Renal pelvis (tissue), 12 donors: ENCODE measurements around the gene PIGO. TPM values are rescaled to one million over a fixed set of nuclear protein-coding genes. Genes with fewer than 3 reads are reported as not detected.

ENCODE experiments used
- DNase-seq: peaks from one replicate; pipeline ENCODE4 v3.0.0-alpha.2; 2013
- long read RNA-seq, 16 experiments: transcript quantifications; one replicate each; lab custom pipeline, GENCODE V29; 2026
- polyA plus RNA-seq, 3 donors: library from polyadenylated mRNA; unstranded; fragments of 120-200 nt; gene quantifications; one replicate each; pipeline ENCODE4 v1.2.1, GENCODE V29; 2013; ENCODE audit not compliant: insufficient read length in 3 of 3

Gene PIGO
- 10 to 100 TPM; 33.0 to 44.2 (median 44.0) TPM for polyA plus RNA-seq
- long read RNA-seq, donor 1, partial matches to known transcripts, result 5 of 6 reads
- long read RNA-seq, donor 1, other reads (novel, unspliced or antisense), result 0 of 6 reads
- long read RNA-seq, donor 2, full-length matches to known transcripts, result 7 of 7 reads
- long read RNA-seq, donor 2, partial matches to known transcripts, result 0 of 7 reads
- long read RNA-seq, donor 2, other reads (novel, unspliced or antisense), result 0 of 7 reads
- long read RNA-seq, donor 3, full-length matches to known transcripts, result 3 of 9 reads
- long read RNA-seq, donor 3, partial matches to known transcripts, result 6 of 9 reads
- long read RNA-seq, donor 3, other reads (novel, unspliced or antisense), result 0 of 9 reads
- long read RNA-seq, donor 4, full-length matches to known transcripts, result 4 of 4 reads
- long read RNA-seq, donor 4, partial matches to known transcripts, result 0 of 4 reads
- long read RNA-seq, donor 4, other reads (novel, unspliced or antisense), result 0 of 4 reads
- long read RNA-seq, donor 5, full-length matches to known transcripts, result 4 of 4 reads
- long read RNA-seq, donor 5, partial matches to known transcripts, result 0 of 4 reads
- long read RNA-seq, donor 5, other reads (novel, unspliced or antisense), result 0 of 4 reads
- long read RNA-seq, donor 6, full-length matches to known transcripts, result 3 of 3 reads
- long read RNA-seq, donor 6, partial matches to known transcripts, result 0 of 3 reads
- long read RNA-seq, donor 6, other reads (novel, unspliced or antisense), result 0 of 3 reads
- long read RNA-seq, donor 7, full-length matches to known transcripts, result 5 of 11 reads
- long read RNA-seq, donor 7, partial matches to known transcripts, result 6 of 11 reads
- long read RNA-seq, donor 7, other reads (novel, unspliced or antisense), result 0 of 11 reads
- long read RNA-seq, donor 8, result 0 reads
- long read RNA-seq, donor 9, full-length matches to known transcripts, result 5 of 10 reads
- long read RNA-seq, donor 9, partial matches to known transcripts, result 5 of 10 reads
- long read RNA-seq, donor 9, other reads (novel, unspliced or antisense), result 0 of 10 reads
- long read RNA-seq, donor 10, full-length matches to known transcripts, result 6 of 6 reads
- long read RNA-seq, donor 10, partial matches to known transcripts, result 0 of 6 reads
- long read RNA-seq, donor 10, other reads (novel, unspliced or antisense), result 0 of 6 reads
- long read RNA-seq, donor 11, partial matches to known transcripts, result 0 of 1 reads
- long read RNA-seq, donor 11, other reads (novel, unspliced or antisense), result 0 of 1 reads
- long read RNA-seq, donor 12, full-length matches to known transcripts, result 3 of 18 reads
- long read RNA-seq, donor 12, partial matches to known transcripts, result 15 of 18 reads
- long read RNA-seq, donor 12, other reads (novel, unspliced or antisense), result 0 of 18 reads
- long read RNA-seq, donor 13, full-length matches to known transcripts, result 2 of 2 reads
- long read RNA-seq, donor 13, partial matches to known transcripts, result 0 of 2 reads
- long read RNA-seq, donor 13, other reads (novel, unspliced or antisense), result 0 of 2 reads
- long read RNA-seq, donor 14, result 0 reads
- long read RNA-seq, donor 15, full-length matches to known transcripts, result 7 of 14 reads
- long read RNA-seq, donor 15, partial matches to known transcripts, result 7 of 14 reads
- long read RNA-seq, donor 15, other reads (novel, unspliced or antisense), result 0 of 14 reads
- long read RNA-seq, donor 16, full-length matches to known transcripts, result 4 of 4 reads
- long read RNA-seq, donor 16, partial matches to known transcripts, result 0 of 4 reads
- long read RNA-seq, donor 16, other reads (novel, unspliced or antisense), result 0 of 4 reads

DNA sequence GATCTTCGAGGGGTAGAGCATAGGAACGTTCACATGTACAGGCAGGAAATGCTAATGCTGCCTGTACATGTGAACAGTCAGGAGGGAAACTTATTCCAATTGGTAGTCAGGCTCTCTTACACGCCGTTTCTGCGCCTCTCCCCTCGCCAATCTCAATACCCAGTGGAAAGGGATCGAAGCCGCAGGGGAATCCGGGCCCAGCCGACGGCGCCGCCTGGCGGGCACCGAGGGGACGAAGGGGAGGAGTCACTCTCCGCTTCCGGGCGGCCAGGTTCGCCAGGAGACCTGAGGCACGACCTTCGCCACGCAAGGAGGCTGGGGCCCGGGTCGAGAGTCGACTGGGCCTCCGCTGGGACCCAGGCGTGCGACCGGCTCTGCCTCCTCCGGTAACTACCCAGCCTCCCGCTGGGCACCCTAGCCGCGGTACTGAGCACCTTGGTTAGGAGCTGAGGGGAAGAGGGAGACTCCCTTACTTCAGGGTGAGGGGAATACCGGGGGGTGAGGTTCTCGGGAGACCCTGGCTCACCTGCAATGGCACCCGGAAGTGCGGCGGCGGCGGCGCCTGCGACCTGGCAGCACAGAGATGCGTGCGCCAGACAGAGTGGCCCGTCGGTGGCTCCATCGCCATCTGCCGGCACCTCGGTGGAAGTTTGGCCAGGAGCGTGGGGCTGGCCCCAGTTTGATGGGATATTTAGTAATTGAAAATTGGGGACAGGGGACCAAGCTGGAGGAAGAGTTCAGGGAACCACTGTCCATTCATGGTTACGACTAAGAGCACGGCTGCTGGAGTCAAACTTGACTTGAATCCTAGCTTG lies at the start of gene PIGO:
TSS of gene PIGO (minus strand) at position 557 of the 815 bp plus-strand sequence. CDS start 1,026 bp downstream, outside the sequence.
- DNase-seq, result peak; percentile 88

DNA sequence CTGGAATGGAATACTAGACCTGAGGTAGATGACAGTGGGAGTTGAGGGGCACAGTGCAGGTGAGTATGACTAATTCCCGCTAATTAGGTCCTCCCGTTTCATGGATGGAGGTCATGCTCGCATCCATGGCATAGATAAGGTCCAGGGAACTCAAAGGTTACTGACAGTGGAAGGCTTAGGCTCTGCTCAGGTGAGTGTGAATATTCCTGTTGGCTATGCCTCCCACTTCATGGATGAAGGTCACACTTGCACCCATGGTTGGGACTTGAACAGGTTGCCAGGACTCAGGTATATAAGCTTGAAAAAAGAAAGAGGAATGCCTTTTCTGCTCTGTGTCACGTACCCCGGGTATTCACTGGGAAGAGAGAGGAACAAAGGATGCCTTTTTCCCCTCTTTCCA lies 45.6 kb upstream of the PIGO start:
- DNase-seq, result no peak

DNA sequence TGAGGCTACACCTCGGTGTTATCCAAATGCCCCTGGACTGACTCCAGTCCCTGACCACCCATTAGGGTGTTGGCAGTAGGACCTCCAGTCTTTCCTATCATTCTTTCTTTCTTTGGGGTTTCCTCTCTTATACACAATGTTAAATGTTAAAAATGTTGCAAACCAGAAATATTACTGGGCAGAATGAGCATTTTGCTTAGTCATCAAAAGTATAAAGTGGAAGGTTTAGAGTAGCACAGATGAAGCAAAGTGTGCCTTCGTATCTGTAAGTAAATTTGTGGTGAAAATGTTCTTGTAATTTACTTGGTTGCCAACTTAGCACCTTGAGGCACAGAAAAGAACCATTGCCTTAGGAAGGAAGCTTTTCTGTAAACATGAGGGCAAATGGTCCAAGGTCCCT lies 43.7 kb upstream of the PIGO start:
- no peak for DNase-seq

DNA sequence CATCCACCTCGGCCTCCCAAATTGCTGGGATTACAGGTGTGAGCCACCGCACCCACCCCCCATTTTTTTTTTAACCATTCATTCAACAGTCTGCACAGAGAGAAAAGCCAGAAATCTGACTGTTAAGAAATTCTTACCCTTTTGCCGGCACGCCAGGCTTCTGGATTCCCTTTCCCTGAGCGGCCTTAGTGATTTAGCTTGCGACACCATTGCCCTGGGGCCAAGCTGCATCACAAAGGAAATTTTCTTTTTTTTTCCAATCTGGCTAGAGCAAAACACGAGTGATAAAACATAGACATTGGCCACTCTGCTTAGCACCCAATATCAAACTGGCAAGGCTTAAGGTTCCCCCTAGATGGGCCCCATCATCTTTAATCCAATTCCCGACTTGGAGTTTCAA lies 40.5 kb upstream of the PIGO start:
- DNase-seq, result no peak

DNA sequence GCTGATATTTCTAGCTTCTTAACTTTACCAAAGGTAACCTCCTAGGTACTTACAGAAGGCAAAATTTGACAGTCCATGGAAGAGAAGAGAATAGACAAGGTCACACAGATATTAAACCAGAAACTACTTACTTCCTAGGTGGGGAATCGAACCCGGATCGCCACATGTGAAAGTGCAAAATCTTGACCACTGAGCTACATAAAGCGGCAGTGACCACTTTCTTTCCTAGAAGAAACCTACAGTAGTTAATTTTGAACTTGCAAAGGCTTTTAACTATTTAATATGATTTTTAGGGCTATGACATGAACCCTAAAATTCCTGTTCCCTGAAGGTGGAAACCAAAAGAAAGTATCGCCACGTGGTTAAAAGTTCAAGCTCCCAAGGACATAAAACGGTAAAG lies 39.6 kb upstream of the PIGO start:
- no peak for DNase-seq

DNA sequence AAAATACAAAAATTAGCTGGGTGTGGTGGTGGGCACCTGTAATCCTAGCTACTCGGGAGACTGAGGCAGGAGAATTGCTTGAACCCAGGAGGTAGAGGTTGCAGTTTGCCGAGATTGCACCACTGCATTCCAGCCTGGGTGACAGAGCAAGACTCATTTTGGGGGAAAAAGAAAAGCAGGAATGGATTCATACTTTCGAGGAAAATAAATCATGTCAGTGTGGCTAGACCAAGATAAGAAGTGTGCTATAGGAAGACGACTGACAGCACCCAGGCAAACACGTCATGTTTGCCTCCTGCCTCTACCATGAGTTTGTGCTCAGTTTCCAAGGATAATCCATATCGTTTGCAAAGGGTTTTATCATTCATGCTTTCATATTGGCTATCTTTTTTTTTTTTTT lies 38.5 kb upstream of the PIGO start:
- no peak for DNase-seq

DNA sequence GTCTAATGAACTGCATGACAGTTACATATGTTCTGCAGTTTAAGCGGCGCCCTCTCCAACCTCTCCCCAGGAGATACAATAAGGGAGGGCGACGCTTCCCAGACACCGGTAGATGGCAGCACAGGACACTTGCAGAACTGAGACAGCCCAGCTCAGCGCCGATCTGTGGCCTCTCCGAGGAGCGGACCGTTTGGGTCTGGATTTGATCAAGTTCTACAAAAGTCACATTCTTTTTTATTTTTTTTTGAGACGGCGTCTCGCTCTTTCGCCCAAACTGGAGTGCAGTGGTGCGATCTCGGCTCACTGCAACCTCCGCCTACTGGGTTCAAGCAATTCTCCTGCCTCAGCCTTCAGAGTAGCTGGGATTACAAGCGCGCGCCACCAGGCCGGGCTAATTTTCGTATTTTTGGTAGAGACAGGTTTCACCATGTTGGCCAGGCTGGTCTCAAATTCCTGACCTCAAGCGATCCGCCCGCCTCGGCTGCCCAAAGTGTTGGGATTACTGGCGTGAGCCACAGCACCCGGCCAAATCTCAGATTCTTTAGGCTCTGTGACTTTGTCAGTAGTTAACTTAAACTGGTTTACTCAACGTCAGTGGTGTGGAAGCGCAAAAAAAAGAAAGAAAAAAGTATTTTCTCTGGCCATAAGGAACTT lies 20.6 kb upstream of the PIGO start:
- DNase-seq, result peak; percentile 94

DNA sequence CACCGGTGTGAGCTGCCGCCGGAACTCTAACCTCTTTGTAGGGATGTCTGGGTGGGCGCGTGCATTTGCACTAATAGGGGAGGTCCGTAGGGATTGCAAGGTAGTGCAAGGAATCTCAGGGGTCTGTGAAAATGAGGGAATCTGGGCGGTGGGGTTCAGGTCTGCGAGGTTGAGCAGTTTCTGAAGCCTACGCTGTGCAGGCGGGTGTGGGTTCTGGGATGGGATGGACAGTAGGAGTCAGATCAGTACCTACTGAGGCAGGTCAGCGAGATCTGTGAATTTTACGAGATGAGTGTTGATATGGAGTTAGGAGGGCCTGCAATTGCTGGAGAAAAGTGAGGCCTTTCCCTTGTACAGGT lies 20.1 kb upstream of the PIGO start:
- DNase-seq, result no peak

DNA sequence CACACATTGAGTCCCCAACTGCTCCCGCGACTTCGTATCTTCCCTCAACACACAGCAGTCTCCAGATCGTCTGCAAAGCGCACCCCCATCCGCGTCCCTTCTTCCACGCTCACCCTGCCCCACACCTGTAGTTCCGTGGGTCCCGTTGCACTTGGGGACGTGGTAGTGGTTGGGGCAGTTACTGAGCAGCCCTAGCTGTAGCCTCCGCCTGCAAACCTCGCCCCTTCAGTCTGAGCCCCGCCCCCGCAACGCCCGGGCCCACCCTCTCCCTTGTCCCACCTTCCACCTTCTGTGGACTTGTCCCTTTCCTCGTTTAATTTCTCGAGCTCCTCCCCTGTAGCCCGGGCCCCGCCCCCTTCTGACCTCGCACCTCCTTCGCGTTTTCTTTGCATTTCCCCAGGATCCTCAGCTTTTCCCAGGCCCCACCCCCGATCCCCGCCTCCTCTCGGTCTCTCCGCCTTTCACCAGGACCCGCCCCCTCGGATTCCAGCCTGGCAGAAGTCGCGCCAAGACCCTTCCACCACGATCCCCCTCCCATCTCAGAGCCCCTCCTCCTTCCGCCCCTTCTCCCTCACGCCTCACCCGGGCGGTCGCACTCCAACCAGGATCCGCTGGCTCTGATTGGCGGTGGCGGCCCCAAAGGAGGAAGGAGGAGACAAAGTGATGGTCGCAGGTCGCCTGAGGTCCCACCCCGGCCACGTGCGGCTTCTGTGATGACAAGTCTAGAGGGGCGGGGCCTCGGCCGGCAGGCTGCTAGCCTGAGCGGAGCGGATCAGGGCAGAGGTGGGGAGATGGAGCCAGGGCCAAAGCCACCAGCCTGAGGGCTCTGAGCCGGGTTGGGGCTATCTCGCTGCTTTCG lies 19.5 kb upstream of the PIGO start, which contains the start of gene ATOSB:
TSS of gene ATOSB (minus strand) at position 183 of the 859 bp plus-strand sequence. CDS start 7,588 bp downstream, outside the sequence.
- peak; percentile 98 for DNase-seq

DNA sequence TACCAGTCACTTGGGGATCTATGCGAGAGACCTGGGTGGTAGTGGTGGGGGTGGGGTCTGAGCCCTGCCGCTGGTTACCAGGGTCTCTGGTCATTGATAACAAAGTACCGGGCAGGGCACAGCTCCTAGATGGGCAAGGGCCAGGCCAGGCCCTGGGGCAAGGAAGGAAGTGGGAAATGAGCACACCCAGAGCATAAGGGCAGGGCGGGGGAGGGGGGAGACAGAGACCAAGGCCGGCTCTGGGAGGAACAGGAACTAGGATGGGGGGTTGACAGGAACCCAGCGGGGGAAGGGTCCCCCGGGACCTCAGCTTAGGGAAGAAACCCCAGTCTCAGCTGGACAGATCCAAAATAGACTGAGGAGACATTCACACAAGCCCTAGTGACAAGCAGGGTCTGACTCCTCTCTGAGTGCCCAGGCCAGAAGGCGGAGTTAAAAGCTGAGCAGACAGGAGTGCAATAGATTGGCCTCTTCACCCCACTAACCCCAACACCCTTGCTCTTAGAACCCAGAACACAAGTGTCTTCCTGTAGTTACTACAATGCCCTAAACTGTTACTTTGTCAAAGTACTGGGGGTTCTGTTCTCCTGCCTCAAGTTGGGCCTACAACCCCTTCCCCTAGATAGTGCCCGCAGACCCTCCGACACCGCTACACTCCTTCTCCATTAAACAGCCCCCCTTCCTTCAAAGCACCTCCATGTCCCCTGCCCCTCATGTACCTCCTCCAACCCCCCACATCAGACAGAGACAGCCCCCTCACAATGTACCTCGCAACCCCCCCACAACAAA lies 18.6 kb upstream of the PIGO start:
- no peak for DNase-seq

DNA sequence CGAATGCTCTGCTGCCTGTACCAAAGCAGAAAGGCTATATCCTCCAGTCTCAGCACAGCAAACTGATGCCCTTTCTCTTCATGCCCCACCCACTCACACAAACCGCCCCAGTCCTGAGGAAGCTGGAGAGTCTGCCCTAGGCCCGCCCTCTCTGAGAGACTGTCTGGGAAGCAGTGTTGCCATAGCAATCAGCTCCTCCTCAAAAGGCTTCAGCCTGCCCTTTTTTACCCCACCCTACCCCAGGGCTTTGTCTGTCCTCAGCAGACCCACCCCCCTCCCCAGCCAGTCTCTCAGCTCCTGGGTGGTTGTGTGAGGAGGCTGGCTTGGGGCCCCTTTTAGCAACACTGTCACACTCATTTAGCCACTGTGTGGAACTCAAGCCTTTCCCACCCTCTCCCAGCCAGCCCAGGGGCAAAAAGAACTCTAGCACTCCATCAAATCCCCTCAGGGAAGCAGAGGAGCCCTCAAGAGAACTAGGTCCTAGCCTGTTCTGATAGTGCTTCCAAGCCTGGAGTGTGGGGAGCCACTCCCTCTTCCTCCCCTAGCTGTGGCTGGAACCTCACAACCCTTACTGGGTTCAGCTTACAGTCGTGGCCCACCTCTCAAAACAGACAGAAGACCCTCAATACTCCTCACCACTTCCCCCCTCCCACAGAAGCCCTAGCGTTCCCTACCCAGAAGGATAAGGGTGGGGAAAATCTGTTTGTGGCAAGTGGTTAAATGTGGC lies 17.9 kb upstream of the PIGO start:
- peak; percentile 85 for DNase-seq

DNA sequence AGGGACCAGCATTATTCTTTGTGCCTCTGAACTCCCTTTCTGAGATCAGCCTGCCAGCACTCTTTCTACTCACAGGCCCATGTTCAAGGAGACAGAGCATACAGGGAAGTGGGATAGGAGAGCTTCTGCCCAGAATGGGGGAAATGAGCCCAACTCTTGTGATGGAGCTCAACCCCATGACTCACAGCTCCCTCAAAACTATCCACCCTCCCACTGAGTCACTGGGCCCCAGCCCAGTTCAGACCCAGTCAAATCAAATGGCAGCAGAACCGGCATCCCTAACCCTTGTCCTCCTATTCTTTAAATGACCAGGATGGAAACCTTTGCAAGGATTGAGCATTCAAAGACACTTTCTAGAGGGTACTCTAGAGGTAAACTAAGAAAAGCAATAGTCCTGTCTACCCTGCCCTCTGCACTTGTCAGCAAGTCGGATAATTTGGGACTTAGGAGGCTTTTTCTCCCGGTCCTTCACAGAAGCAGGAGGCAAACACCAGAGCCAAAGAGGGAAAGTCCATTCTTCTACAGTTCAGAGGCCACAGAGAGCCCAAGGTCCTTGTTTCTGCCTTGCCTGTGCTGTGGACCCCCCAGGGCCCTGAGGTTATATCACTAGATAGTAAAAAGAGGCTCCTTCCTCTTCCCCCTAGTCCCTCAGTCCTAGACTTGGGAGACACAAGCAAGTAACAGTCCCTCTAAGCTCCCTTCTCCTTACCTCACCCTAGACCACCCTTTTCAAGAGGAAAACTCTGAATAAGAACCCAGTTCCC lies 16.0 kb upstream of the PIGO start:
- no peak for DNase-seq

DNA sequence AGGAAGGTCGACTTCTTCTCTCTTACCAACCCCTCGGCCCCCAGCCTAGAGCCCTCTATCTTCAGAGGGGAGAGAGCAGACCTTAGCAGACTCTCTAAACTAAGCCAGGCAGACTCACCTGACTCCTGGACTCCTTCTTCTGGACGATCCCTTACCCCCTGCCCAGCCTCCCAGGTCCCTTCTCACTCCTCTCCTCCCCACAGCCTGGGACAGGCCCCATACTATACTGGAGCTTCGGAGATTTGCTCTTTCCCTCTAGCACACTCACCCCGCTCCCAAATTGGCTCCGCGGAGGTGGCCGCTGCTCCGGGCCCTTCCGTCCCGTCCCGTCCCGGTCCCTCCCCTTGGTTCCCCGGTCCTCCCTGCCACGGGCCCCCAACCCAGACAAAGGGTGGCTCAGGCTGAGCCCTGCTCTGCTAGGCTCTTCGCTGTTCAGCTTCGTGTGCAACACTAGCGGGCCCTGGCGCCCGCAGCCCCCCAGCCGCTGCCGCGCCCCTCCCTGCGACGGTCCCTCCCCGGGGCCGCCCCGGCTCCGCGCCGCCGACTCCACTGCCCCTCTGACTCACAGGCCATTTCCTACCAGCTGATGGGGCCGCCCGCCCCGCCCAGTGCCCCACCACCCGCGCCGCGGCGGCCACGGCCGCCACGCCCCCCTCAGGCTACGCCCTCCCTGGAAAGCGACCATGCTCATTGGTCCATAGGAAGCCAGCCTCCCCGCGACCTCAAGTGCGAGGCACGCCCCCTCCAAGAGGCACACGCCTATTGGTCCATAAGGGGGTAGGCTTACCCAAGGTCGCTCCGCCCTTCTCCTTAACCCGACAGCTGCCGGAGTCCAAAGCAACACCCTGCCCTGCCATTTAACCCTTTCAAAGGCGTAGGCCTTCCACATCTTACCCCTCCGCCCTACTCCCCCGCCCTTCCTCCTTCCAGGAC lies 14.9 kb upstream of the PIGO start:
- peak; percentile 98 for DNase-seq

DNA sequence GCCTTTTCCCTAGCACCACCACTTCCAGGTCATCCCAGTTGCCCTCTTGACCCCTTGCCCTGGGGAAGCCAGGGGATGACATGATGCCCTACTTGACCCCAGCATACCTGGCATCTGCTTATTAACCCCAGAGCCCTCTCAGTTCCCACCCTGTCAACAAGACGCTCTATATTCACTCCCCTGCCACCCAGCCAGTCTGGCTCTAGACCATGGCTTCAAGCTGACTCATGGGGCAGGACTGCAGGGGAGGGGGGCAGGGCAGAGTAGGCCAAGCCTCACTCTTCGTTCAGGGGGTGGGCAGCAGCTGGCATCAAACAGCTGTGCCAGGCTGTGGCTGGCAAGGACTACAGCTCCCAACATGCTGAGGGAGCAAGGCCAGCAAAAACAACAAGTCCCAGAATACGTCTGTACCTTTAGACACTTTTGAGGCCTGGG lies 14.0 kb upstream of the PIGO start:
- DNase-seq, result no peak
